Keratinocyte (primary cell): Measurements from ENCODE around the gene GPRC5C. TPM values are rescaled to one million over a fixed set of nuclear protein-coding genes. Genes with fewer than 3 reads are reported as not detected.

Experiments
- DNase-seq: peaks from one replicate; pipeline ENCODE4 v3.0.0-alpha.2; 2011; ENCODE audit warnings: low read depth, missing footprints, low spot score
- FAIRE-seq: peaks from 2 replicates; lab custom pipeline; 2011; peaks lifted over from hg19 to GRCh38; lab: Jason Lieb, UNC
- H2AFZ ChIP-seq: 2 replicates; pipeline ENCODE4 v1.6.0; 2012; ENCODE audit warnings: low read length, control low read depth, inconsistent platforms; ENCODE audit not compliant: control insufficient read depth
- H3K27ac ChIP-seq: 2 replicates; pipeline ENCODE4 v1.5.1; 2011; ENCODE audit warnings: low read length; ENCODE audit not compliant: control insufficient read depth, insufficient read depth
- H3K27me3 ChIP-seq: 3 replicates; pipeline ENCODE4 v1.6.0; 2011; ENCODE audit warnings: low read length; ENCODE audit not compliant: control insufficient read depth, insufficient read depth; ENCODE audit errors: extremely low read depth
- H3K36me3 ChIP-seq, 2 experiments: 2 replicates in 1 of 2; 3 replicates in 1 of 2; pipeline ENCODE4 v1.5.1; 2011; ENCODE audit warnings: low read length in 2 of 2, mild to moderate bottlenecking in 1 of 2; ENCODE audit not compliant: control insufficient read depth in 2 of 2, insufficient read depth in 2 of 2; ENCODE audit errors: extremely low read depth in 1 of 2
- H3K4me1 ChIP-seq: 3 replicates; pipeline ENCODE4 v1.5.1; 2011; ENCODE audit warnings: low read length; ENCODE audit not compliant: control insufficient read depth, insufficient read depth; ENCODE audit errors: extremely low read depth
- H3K4me2 ChIP-seq: 3 replicates; pipeline ENCODE4 v1.6.0; 2011; ENCODE audit warnings: low read depth, low read length; ENCODE audit not compliant: control insufficient read depth, insufficient read depth; ENCODE audit errors: extremely low read depth
- H3K4me3 ChIP-seq, 3 experiments: fragments of 200-600 bp in 1 of 3; sonication (generic) in 1 of 3; 2 replicates in 2 of 3; 3 replicates in 1 of 3; pipeline ENCODE4 v1.5.1; 2011 to 2016; ENCODE audit warnings: low read length in 3 of 3, mild to moderate bottlenecking in 3 of 3, control low read depth in 2 of 3, inconsistent platforms in 1 of 3, low read depth in 1 of 3, mixed read lengths in 1 of 3, mixed run types in 1 of 3, moderate library complexity in 1 of 3; ENCODE audit not compliant: control insufficient read depth in 2 of 3, insufficient read depth in 2 of 3; ENCODE audit errors: extremely low read depth in 1 of 3
- H3K79me2 ChIP-seq: 2 replicates; pipeline ENCODE4 v1.6.0; 2012; ENCODE audit warnings: low read length; ENCODE audit not compliant: control insufficient read depth, insufficient read depth
- H3K9ac ChIP-seq: 3 replicates; pipeline ENCODE4 v1.6.0; 2011; ENCODE audit warnings: low read length; ENCODE audit not compliant: control insufficient read depth, insufficient read depth; ENCODE audit errors: extremely low read depth
- H3K9me1 ChIP-seq: 3 replicates; pipeline ENCODE4 v1.6.0; 2011; ENCODE audit warnings: low read length; ENCODE audit not compliant: control insufficient read depth, insufficient read depth; ENCODE audit errors: extremely low read depth
- H3K9me3 ChIP-seq: 2 replicates; pipeline ENCODE4 v1.5.1; 2012; ENCODE audit warnings: low read depth, low read length; ENCODE audit not compliant: control insufficient read depth
- H4K20me1 ChIP-seq: 3 replicates; pipeline ENCODE4 v1.6.0; 2011; ENCODE audit warnings: low read length; ENCODE audit not compliant: control insufficient read depth, insufficient read depth; ENCODE audit errors: extremely low read depth
- CTCF ChIP-seq, 3 experiments: IDR thresholded peaks in 1 of 3; conservative IDR thresholded peaks in 1 of 3; optimal IDR thresholded peaks in 1 of 3; 2 replicates in 2 of 3; 3 replicates in 1 of 3; pipeline versions ENCODE3 to v1.5.1; 2011; ENCODE audit warnings: low read length in 3 of 3, mild to moderate bottlenecking in 3 of 3, moderate library complexity in 2 of 3, control low read depth in 1 of 3, inconsistent platforms in 1 of 3; ENCODE audit not compliant: insufficient read depth in 2 of 3; ENCODE audit errors: extremely low read depth in 1 of 3
- EZH2 ChIP-seq: IDR thresholded peaks from one replicate; pipeline ENCODE4 v1.6.1; 2012; ENCODE audit warnings: inconsistent platforms, mild to moderate bottlenecking, low read length, moderate library complexity
- dilution Hi-C: fragments of 300-500 bp; cut with MboI; formaldehyde crosslinking; loops from one replicate; pipeline ENCODE4 v1.7.0; 2020; ENCODE audit warnings: low sequenced_read_pairs; ENCODE audit not compliant: extremely low pct_ligation_motif_present
- polyA plus RNA-seq, 5 experiments: library from polyadenylated mRNA; depleted of rRNA in 3 of 5; stranded (reverse) in 3 of 5; stranded (forward) in 1 of 5; unstranded in 1 of 5; fragments of >200 nt; gene quantifications; 1 replicate in 1 of 5; 2 replicates in 3 of 5; 3 replicates in 1 of 5; pipeline versions ENCODE4 v1.2.1 to v1.2.3, GENCODE V29; 2011 to 2012; ENCODE audit warnings: missing spikeins in 2 of 5, low read depth in 1 of 5, low replicate concordance in 1 of 5

GPRC5C gene
- polyA plus RNA-seq, 1 donor (not counting 4 experiments of a cell fraction or from before 2014, with no cell fraction given) = 24.2 TPM

- dilution Hi-C loops = no loop called here
- H3K9me3 ChIP-seq = no peaks in the 10 kb centered on the region
- peaks cover 20% of the 10 kb centered on the region for H3K27me3 ChIP-seq
- H3K27ac ChIP-seq = no peak overlapping the region
- no peak overlapping the region for H3K4me3 ChIP-seq
- no peak for DNase-seq
- peaks cover 0 to 1% of the 10 kb centered on the region in 2 experiments for H3K36me3 ChIP-seq
- no peak overlapping the region for H3K9ac ChIP-seq
- peaks cover 7% of the 10 kb centered on the region for H3K4me1 ChIP-seq
- no peak overlapping the region for H3K4me2 ChIP-seq
- TF ChIP-seq EZH2 = no peak
- TF ChIP-seq CTCF (optimal IDR thresholded peaks at IDR 0.05 in 1 of 3, IDR thresholded peaks at IDR 0.05 in 1 of 3, conservative IDR thresholded peaks at IDR 0.05 in 1 of 3; ENCODE audit: extremely low read depth in 1 of 3, insufficient read depth in 2 of 3, low read length in 3 of 3) = no peak
- H3K79me2 ChIP-seq = no peaks in the 10 kb centered on the region
- H4K20me1 ChIP-seq = no peaks in the 10 kb centered on the region
- no peaks in the 10 kb centered on the region for H3K9me1 ChIP-seq
- no peak for FAIRE-seq
- no peak overlapping the region for H2AFZ ChIP-seq
Observed at GRCh38 chr17:74449306-74449705, 17.4 kb downstream of the GPRC5C start.

DNA sequence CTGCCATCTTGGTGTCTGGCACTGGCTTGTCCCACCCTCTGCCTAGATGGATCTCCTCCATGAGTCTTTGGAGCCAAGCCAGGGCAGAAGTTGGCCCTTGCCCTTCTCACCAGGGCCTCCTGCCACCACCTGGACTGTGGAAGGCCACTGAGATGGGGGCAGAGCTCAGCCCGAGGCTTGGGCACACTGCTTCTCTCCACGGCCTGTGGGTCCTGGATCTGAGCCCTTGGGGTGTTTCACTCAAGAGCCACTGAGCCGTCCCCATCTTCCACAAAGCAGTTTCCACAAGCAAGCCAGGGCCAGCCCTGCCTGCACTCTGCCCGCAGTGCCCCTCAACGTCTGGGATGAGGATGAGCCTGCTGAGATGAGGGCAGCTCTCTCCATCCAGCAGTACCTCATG, 17.9 kb downstream of the GPRC5C start:
- FAIRE-seq (no peak), DNase-seq (no peak)
- Histone ChIP-seq H3K9ac (no peak overlapping the region), H3K36me3 (peaks cover 0 to 1% of the 10 kb centered on the region in 2 experiments), H3K9me1 (no peaks in the 10 kb centered on the region), H3K4me3 (no peak overlapping the region), H3K4me2 (no peak overlapping the region), H3K79me2 (no peaks in the 10 kb centered on the region), H3K27ac (no peak overlapping the region), H2AFZ (no peak overlapping the region), H3K9me3 (no peaks in the 10 kb centered on the region), H4K20me1 (no peaks in the 10 kb centered on the region), H3K4me1 (peaks cover 10% of the 10 kb centered on the region), H3K27me3 (peaks cover 23% of the 10 kb centered on the region)
- dilution Hi-C loops = no loop called here
- no peak for TF ChIP-seq CTCF (optimal IDR thresholded peaks at IDR 0.05 in 1 of 3, IDR thresholded peaks at IDR 0.05 in 1 of 3, conservative IDR thresholded peaks at IDR 0.05 in 1 of 3; ENCODE audit: extremely low read depth in 1 of 3, insufficient read depth in 2 of 3, low read length in 3 of 3)
- TF ChIP-seq EZH2 = no peak
